Loucy (cell line): ENCODE results near the gene UNC13B.

Source experiments
- CTCF ChIP-seq: fragments of 200-600 bp; sonication (generic); conservative IDR thresholded peaks from 2 replicates; pipeline ENCODE4 v1.5.1; 2014; ENCODE audit warnings: mild to moderate bottlenecking, antibody characterized with exemption, low read length
- EZH2phosphoT487 ChIP-seq: fragments of 200-600 bp; IDR thresholded peaks from 2 replicates; pipeline ENCODE4 v1.6.1; 2018; ENCODE audit warnings: antibody characterized with exemption, mild to moderate bottlenecking, moderate library complexity, borderline replicate concordance

GRCh38 chr9:35134920-35135319 lies 26.9 kb upstream of the UNC13B start:
- no peak for TF ChIP-seq CTCF
- no peak for TF ChIP-seq EZH2phosphoT487
